Activated T-cell treated with anti-CD3 and anti-CD28 coated beads, Interleukin-2, amount 50 U/mL, for 72 hours (primary cell): ENCODE data around the gene ANKRD23. TPM values are rescaled to one million over a fixed set of nuclear protein-coding genes. Genes with fewer than 3 reads are reported as not detected.
"Not testable (repeated sequence)": the region's sequence is repeated elsewhere in the genome, so short reads cannot be mapped to it uniquely, and the experiment has no call there.

Experiments used
- ATAC-seq, 2 donors: fragments of 150-1000 bp; cut with Tn5 transposase; replicated peaks in 1 of 2; 2 replicates each; pipeline ENCODE4 v1.10.0; 2021; ENCODE audit warnings: moderate library complexity in 2 of 2, mild to moderate bottlenecking in 1 of 2
- DNase-seq, 2 donors: peaks; one replicate each; pipeline ENCODE4 v3.0.0; 2021 to 2022; ENCODE audit warnings: mixed read lengths in 1 of 2
- H3K27ac Mint-ChIP-seq: one replicate; pipeline ENCODE4 v1.8.0; 2022; ENCODE audit warnings: mild to moderate bottlenecking, moderate library complexity, mixed read lengths
- H3K27me3 Mint-ChIP-seq: one replicate; pipeline ENCODE4 v1.8.0; 2022; ENCODE audit warnings: low read depth, mixed read lengths
- H3K36me3 Mint-ChIP-seq, 2 donors: one replicate each; pipeline ENCODE4 v1.8.0; 2022; ENCODE audit warnings: mixed read lengths in 2 of 2, mild to moderate bottlenecking in 1 of 2; ENCODE audit not compliant: insufficient read depth in 2 of 2
- H3K4me1 Mint-ChIP-seq: one replicate; pipeline ENCODE4 v1.8.0; 2022; ENCODE audit warnings: low read depth, mixed read lengths
- H3K4me3 Mint-ChIP-seq, 2 donors: one replicate each; pipeline ENCODE4 v1.8.0; 2022; ENCODE audit warnings: mild to moderate bottlenecking in 2 of 2, mixed read lengths in 2 of 2, moderate library complexity in 2 of 2
- H3K9me3 Mint-ChIP-seq, 2 donors: one replicate each; pipeline ENCODE4 v1.8.0; 2022; ENCODE audit warnings: mixed read lengths in 2 of 2
- total RNA-seq, 2 donors: library from RNA; stranded (reverse); gene quantifications; one replicate each; pipeline ENCODE4 v1.2.3, GENCODE V29; 2022

Gene ANKRD23
- total RNA-seq, 2 donors from 2014 or later: 4.4 to 5.7 TPM

DNA sequence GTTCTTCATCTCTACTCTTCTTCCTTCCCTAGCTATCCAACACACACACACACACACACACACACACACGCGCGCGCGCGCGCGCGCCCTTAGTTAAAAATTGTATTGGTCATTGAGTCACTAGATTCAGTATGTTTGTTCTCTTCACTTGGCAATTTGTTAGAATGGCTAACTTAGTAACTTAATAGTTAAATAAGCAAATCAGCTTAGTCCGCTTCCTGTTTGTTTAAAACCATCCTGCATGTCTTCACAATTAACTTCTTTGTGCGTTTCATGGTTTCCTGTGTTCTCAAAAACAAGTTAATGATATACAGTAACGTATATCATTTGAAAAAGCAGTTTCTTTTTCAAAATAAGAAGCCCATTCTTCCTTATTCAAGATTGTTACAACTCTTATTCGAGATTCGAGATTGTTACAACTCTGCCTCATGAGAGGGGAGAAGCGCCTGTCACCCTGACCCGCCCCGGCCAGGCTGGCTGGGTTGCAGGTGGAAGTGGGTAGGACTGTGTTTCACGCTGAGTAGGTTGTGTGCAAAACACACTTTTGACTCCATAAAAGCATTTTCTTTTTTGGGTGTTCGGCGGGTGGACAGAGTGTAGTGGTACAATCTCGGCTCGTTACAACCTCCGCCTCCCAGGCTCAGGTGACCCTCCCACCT, 37.2 kb downstream of the ANKRD23 start:
- ATAC-seq: peak in 1 of 2 donors; percentile 58
- peaks cover 14% of the 10 kb centered on the region for H3K4me1 Mint-ChIP-seq
- H3K27ac Mint-ChIP-seq: peak overlapping the region; percentile 98
- H3K27me3 Mint-ChIP-seq: no peaks in the 10 kb centered on the region
- peak in 1 of 2 donors; percentile 36 for DNase-seq
- no peaks in the 10 kb centered on the region for H3K36me3 Mint-ChIP-seq
- no peaks in the 10 kb centered on the region for H3K9me3 Mint-ChIP-seq
- peak overlapping the region; percentile 38 to 84 for H3K4me3 Mint-ChIP-seq

DNA sequence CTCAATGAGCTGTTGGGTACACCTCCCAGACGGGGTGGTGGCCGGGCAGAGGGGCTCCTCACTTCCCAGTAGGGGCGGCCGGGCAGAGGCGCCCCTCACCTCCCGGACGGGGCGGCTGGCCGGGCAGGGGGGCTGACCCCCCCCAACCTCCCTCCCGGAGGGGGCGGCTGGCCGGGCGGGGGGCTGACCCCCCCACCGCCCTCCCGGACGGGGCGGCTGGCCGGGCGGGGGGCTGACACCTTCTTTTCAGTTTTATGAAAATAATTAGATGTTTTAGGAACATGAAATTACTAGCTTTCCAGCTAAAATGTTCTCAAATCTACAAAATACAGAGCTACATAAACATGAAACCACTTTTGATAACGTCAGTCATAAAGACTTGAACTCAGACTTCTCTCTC, 37.9 kb downstream of the ANKRD23 start:
- H3K27me3 Mint-ChIP-seq, DNase-seq, ATAC-seq, H3K9me3 Mint-ChIP-seq, H3K36me3 Mint-ChIP-seq: not testable (repeated sequence)
- Mint-ChIP-seq H3K4me3 (peak overlapping the region in 1 of 2 donors; percentile 84), H3K27ac (peak overlapping the region; percentile 98), H3K4me1 (peaks cover 14% of the 10 kb centered on the region)

DNA sequence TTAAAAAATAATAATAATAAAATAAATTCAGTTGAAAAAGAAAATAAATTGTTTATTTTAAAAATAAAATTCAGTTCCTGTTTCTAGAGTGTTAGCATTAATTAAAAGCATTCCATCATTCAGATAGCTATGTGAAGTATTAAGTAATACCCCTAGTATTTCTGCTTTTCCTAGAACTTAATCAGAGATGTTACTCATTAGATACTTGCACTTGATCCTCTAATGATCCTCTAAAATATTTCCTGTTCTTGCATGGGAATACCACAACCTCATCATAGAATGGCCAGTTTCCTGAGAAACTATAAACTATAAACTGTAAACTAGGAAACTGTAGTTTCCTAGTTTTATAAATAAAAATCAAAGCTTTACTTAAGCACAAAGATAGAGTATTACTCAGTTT, 38.8 kb downstream of the ANKRD23 start:
- DNase-seq: no peak
- no peaks in the 10 kb centered on the region for H3K9me3 Mint-ChIP-seq
- ATAC-seq: no peak
- no peaks in the 10 kb centered on the region for H3K36me3 Mint-ChIP-seq
- no peaks in the 10 kb centered on the region for H3K27me3 Mint-ChIP-seq
- H3K27ac Mint-ChIP-seq: no peak overlapping the region
- H3K4me1 Mint-ChIP-seq: peaks cover 14% of the 10 kb centered on the region
- H3K4me3 Mint-ChIP-seq: no peak overlapping the region

DNA sequence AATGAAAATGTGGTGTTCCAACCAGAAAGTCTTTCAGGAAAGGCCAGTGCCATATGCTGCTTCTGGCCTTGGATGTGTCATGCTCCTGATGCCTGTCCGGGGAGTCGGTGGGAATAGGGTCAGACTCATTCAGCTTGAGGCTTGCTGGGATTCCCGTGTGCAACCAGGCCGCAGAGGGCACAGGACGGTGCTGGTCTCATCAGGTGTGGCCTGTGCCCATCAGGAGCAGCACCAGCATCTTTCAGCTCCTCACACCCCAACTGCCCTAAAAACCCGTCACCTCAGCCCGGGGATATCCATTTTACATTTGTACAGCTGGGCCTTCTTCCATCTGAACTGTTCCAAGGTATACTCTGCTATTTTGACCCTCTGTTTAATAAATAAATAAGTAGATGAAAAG, 41.1 kb downstream of the ANKRD23 start:
- H3K4me1 Mint-ChIP-seq: peaks cover 14% of the 10 kb centered on the region
- H3K4me3 Mint-ChIP-seq: no peak overlapping the region
- no peaks in the 10 kb centered on the region for H3K9me3 Mint-ChIP-seq
- H3K27me3 Mint-ChIP-seq: no peaks in the 10 kb centered on the region
- ATAC-seq (no peak), DNase-seq (no peak)
- no peak overlapping the region for H3K27ac Mint-ChIP-seq
- H3K36me3 Mint-ChIP-seq: no peaks in the 10 kb centered on the region

DNA sequence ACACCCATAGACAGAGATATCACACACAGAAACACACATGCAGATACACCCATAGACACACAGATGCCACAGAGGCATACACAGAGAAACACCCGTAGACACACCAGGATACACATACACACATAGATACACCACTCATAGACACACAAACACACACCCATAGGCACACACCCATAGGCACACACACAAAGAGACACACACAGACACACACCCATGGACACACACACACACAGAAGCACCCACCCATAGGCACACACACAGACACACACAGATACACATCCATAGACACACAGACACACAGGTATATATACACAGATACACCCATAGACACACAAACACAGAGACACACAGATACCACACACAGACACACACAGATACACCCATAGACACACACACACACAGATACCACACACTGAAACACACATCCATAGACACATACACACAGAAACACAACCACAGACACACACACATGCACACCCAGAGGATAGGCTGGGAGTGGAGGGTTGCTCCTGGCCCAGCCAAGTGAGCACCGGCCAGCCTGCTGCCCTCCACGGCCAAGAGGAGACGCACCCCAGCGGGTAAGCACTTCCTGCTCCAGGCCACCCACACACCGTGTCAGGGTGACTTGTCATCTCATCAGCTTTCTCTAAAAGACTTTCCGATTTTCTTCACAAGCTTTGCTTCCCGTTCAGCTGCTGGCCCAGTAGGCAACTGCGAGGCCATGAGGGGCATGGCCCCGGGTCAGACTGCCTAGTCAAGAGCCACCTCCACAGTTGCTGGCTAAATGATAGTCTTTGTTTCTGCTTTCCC, 41.8 kb downstream of the ANKRD23 start:
- ATAC-seq: peak; percentile 65 to 84
- Mint-ChIP-seq H3K4me3 (no peak overlapping the region), H3K36me3 (no peaks in the 10 kb centered on the region), H3K27ac (no peak overlapping the region), H3K4me1 (peaks cover 10% of the 10 kb centered on the region), H3K27me3 (no peaks in the 10 kb centered on the region), H3K9me3 (no peaks in the 10 kb centered on the region)
- peak; percentile 52 to 70 for DNase-seq

DNA sequence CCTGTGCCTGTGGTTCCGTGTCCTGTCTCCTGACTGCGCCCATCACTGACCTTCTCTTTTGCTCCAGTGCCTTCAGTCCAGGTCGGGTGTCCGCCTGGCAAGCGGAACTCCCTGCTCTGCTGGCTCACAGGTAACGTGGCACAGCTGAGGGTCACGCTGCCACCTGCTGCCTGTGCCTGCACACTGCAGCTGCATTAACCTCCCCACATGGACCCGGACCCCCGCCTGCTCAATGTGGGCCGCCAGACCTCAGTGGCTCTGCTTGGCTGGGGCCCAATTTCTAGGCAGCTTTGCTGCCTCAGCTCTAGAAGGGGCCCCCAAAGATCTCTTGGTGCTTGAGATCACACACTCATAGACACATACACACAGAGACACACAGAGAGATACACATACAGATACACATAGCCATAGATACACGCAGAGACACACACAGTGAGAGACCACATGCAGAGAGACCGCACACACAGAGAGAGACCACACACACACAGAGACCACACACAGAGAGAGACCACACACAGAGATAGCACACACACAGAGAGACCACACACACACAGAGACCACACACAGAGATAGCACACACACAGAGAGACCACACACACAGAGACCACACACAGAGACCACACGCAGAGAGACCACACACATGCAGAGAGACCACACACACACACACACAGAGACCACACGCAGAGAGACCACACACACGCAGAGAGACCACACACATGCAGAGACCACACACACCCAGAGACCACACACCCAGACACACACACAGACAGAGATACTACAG, 42.6 kb downstream of the ANKRD23 start:
- no peaks in the 10 kb centered on the region for H3K27me3 Mint-ChIP-seq
- no peak overlapping the region for H3K27ac Mint-ChIP-seq
- H3K4me1 Mint-ChIP-seq: peaks cover 2% of the 10 kb centered on the region
- no peaks in the 10 kb centered on the region for H3K9me3 Mint-ChIP-seq
- no peak overlapping the region for H3K4me3 Mint-ChIP-seq
- ATAC-seq (peak; percentile 86 to 91), DNase-seq (peak; percentile 78 to 79)
- no peaks in the 10 kb centered on the region for H3K36me3 Mint-ChIP-seq

DNA sequence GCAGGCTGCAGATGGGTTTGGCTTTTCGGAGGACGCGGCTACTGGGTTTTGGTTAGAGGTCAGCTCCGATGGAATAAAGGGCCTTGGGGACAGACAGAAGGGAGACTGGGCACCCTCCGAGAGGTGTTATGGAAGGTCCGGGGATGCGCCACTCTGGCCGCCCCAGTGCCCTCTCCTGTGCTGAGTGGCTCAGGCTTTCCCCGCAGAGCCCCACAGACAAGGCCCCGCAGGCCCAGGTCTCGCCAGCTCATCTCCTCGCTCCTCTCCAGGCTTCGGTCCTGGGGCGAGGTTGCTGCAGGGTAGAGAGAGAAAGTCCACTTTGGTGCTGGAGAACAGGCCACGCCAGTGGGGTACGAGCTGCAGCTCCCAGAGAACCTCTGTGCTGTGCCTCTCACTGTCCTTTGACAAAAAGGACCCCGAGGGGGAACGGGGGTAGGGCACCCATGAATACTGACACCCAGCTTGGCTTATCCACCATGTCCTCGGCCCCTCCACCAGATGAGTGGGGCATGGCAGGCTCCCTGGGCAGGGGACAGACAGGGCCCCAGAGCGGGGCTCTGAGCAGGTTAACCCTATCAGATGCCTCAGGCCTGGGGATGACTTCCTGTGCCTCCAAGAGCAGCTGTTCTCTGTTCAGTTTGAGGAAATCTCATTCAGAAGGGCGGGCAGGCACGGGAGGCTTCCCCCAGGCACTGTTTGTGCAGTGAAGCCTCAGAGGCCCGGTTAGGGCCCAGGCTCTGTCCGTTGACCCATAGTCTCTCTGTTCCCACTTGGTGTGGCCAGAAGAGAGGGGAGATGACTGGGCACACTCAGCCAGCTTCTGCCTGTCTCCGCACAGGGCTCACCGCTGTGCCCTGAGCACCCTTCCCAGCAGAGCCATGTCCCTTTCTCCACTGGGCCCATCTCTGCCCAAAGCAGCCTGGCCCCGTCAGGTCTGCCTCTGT, 43.5 kb downstream of the ANKRD23 start:
- H3K27me3 Mint-ChIP-seq: no peaks in the 10 kb centered on the region
- no peak overlapping the region for H3K27ac Mint-ChIP-seq
- no peaks in the 10 kb centered on the region for H3K36me3 Mint-ChIP-seq
- DNase-seq (no peak), ATAC-seq (peak; percentile 15 to 28)
- H3K4me1 Mint-ChIP-seq: no peaks in the 10 kb centered on the region
- H3K9me3 Mint-ChIP-seq: no peaks in the 10 kb centered on the region
- H3K4me3 Mint-ChIP-seq: no peak overlapping the region

DNA sequence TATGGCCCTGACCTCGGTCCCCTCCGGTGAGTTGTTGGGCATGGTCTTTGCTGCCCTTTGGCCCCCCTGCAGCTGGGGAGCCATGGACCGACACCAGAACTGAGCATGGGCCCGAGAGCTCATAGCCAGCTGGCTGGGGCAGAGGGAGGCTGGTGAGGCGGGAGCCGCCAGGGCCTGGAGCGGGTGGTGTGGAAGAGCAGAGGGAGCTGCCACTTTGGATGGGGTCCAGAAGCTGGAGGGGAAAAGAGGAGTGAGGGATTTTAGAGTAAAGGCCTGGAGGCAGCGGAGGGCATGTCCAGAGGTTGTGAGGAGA, 44.2 kb downstream of the ANKRD23 start:
- H3K4me3 Mint-ChIP-seq: no peak overlapping the region
- H3K27me3 Mint-ChIP-seq: no peaks in the 10 kb centered on the region
- no peak for ATAC-seq
- no peaks in the 10 kb centered on the region for H3K9me3 Mint-ChIP-seq
- no peaks in the 10 kb centered on the region for H3K4me1 Mint-ChIP-seq
- no peak overlapping the region for H3K27ac Mint-ChIP-seq
- no peak for DNase-seq
- no peaks in the 10 kb centered on the region for H3K36me3 Mint-ChIP-seq

DNA sequence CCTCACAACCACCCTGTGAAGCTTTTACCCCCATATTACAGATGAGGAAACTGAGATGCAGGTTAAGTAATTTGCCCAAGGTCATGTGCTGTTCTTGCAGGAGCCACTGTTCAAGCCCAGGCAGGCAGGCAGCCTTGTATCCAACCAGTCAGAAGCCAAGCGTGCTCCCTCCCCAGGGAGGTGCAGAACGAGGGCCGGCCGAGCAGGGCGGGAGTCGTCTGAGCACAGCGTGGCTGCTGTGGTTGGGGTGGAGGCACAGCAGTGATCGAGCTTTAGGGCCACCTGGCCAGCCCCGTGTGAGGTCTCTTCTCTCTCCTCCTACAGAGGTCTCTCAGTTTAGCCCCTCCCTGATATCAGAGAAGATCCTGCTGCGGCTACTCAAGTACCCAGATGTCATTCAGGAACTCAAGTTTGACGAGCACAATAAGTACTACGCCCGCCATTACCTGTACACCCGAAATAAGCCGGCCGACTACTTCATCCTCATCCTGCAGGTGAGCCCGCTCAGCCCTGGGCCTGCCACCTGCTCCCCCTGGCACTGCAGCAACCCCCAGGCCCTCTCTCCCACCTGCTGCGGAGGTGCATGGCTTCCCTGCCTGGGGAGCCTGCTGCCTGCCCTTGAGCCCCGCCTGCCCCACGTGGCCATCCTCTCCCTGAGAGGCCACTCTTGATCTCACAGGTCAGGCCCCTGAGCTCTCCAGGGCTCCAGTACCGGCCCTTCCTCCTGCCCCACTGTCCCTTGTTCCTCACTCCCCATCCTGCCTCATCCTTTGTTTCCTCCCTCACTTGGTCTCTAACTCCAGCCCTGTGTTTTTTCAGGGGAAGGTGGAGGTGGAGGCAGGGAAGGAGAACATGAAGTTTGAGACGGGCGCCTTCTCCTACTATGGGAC, 44.8 kb downstream of the ANKRD23 start:
- Mint-ChIP-seq H3K4me1 (no peaks in the 10 kb centered on the region), H3K4me3 (no peak overlapping the region), H3K27ac (no peak overlapping the region), H3K27me3 (no peaks in the 10 kb centered on the region), H3K9me3 (no peaks in the 10 kb centered on the region), H3K36me3 (no peaks in the 10 kb centered on the region)
- ATAC-seq (no peak), DNase-seq (no peak)

DNA sequence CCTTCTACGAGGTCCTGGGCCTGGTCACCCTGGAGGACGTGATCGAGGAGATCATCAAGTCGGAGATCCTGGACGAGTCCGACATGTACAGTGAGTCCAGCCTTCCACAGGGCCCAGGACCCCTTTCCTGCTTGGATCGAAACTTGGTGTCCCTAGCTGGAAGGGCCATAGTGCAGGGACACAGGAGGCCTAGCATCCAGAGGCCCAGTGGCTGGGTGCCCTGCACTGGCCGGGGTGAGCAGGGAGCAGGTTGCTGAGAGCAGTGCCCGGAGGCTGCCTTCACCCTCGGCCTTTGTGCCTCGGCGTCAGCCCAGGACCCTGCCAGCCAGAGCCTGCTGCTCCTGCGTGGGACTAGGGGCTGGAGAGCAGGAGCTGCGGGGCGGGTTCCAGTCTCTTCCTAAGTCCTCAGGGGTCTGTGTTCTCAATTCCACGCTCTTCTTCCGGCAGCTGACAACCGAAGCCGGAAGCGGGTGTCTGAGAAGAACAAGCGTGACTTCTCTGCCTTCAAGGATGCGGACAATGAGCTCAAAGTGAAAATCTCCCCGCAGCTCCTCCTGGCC, 46.7 kb downstream of the ANKRD23 start:
- Mint-ChIP-seq H3K4me3 (no peak overlapping the region), H3K27ac (no peak overlapping the region), H3K36me3 (no peaks in the 10 kb centered on the region), H3K9me3 (no peaks in the 10 kb centered on the region), H3K4me1 (no peaks in the 10 kb centered on the region), H3K27me3 (no peaks in the 10 kb centered on the region)
- DNase-seq: no peak
- ATAC-seq: no peak

DNA sequence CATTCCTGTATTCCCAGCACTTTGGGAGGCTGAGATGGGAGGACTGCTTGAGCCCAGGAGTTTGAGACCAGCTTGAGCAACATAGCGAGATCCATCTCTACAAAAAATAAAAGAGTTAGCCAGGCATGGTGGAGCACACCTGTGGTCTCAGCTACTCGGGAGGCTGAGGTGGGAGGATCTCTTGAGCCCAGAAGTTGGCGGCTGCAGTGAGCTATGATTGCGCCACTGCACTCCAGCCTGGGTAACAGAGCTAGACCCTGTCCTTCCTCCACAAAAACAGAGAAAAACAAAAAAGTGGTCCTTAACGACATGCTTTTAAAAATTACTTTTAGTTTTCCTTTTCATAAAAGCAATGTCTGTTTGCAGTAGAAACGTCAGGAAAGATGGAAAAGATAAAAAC, 47.3 kb downstream of the ANKRD23 start:
- not testable (repeated sequence) for H3K4me1 Mint-ChIP-seq, ATAC-seq, H3K27ac Mint-ChIP-seq, H3K9me3 Mint-ChIP-seq, H3K4me3 Mint-ChIP-seq, H3K36me3 Mint-ChIP-seq, DNase-seq, H3K27me3 Mint-ChIP-seq

DNA sequence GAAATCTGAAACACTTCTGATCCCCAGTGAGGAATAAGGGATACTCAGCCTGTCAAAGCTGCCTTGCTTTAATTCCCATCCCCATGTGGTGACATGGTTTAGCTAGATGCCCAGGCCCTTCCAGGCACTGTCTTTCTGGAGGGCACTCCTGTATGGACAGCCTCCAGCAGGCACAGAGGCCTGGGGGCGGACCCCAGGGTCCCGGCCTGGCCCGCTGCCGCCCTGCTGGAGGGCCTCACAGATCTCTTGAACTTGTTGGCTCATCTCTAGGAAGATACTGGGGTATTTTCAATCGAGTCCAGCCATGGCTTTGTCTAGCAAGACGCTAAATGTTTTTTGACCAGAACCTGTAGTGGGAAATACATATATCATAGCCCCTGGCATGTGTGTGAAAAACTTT, 48.7 kb downstream of the ANKRD23 start:
- H3K4me1 Mint-ChIP-seq: no peaks in the 10 kb centered on the region
- H3K36me3 Mint-ChIP-seq: no peaks in the 10 kb centered on the region
- no peak overlapping the region for H3K4me3 Mint-ChIP-seq
- no peaks in the 10 kb centered on the region for H3K9me3 Mint-ChIP-seq
- ATAC-seq (no peak), DNase-seq (no peak)
- H3K27me3 Mint-ChIP-seq: no peaks in the 10 kb centered on the region
- H3K27ac Mint-ChIP-seq: no peak overlapping the region
